ENCODE results near the gene SLC12A6. TPM values are rescaled to one million over a fixed set of nuclear protein-coding genes. Genes with fewer than 3 reads are reported as not detected.

SLC12A6 gene
- polyA plus RNA-seq, 1 donor from 2014 or later: 7.3 TPM

GRCh38 chr15:34284937-34285336, 52.6 kb downstream of the SLC12A6 start:
- Histone ChIP-seq H3K27ac (ENCODE audit: low read length) (peak overlapping the region; percentile 3), H3K36me3 (ENCODE audit: insufficient read depth, low read length) (no peaks in the 10 kb centered on the region), H4K20me1 (ENCODE audit: insufficient read depth) (no peaks in the 10 kb centered on the region), H2AFZ (ENCODE audit: low read depth, low read length) (no peak overlapping the region), H3K79me2 (replicated peaks; ENCODE audit: insufficient read depth, low read length) (no peaks in the 10 kb centered on the region), H3F3A (ENCODE audit: insufficient read depth, low read length, poor library complexity, severe bottlenecking) (no peaks in the 10 kb centered on the region), H3K4me3 (ENCODE audit: low read length) (no peak overlapping the region), H3K27me3 (ENCODE audit: insufficient read depth, low read depth, low read length) (no peaks in the 10 kb centered on the region), H3K9me3 (ENCODE audit: low read length) (no peaks in the 10 kb centered on the region), H3K9ac (ENCODE audit: low read length) (no peak overlapping the region), H3K4me2 (ENCODE audit: low read length) (no peak overlapping the region), H3K9me2 (ENCODE audit: insufficient read depth, low read length) (no peaks in the 10 kb centered on the region)
- TF ChIP-seq POLR2AphosphoS5 (IDR thresholded peaks at IDR 0.05) (no peak), EZH2 (IDR thresholded peaks at IDR 0.05; ENCODE audit: borderline replicate concordance, insufficient read depth, low read length, poor library complexity, severe bottlenecking) (no peak), RAD21 (conservative IDR thresholded peaks at IDR 0.05) (no peak), MXI1 (conservative IDR thresholded peaks at IDR 0.05; ENCODE audit: poor library complexity, severe bottlenecking) (no peak), CTCF (IDR thresholded peaks at IDR 0.05; ENCODE audit: poor library complexity, severe bottlenecking) (no peak), SMC3 (conservative IDR thresholded peaks at IDR 0.05; ENCODE audit: poor library complexity) (no peak), EP300 (conservative IDR thresholded peaks at IDR 0.05; ENCODE audit: poor library complexity, severe bottlenecking) (no peak), TAF1 (IDR thresholded peaks at IDR 0.05; ENCODE audit: low read depth) (no peak), REST (IDR thresholded peaks at IDR 0.05; ENCODE audit: borderline replicate concordance) (no peak)

GRCh38 chr15:34282384-34282783, 55.2 kb downstream of the SLC12A6 start:
- Histone ChIP-seq H3K79me2 (replicated peaks; ENCODE audit: insufficient read depth, low read length) (no peaks in the 10 kb centered on the region), H3K9me3 (ENCODE audit: low read length) (no peaks in the 10 kb centered on the region), H3K4me3 (ENCODE audit: low read length) (no peak overlapping the region), H3K9ac (ENCODE audit: low read length) (no peak overlapping the region), H3F3A (ENCODE audit: insufficient read depth, low read length, poor library complexity, severe bottlenecking) (no peaks in the 10 kb centered on the region), H3K36me3 (ENCODE audit: insufficient read depth, low read length) (no peaks in the 10 kb centered on the region), H3K27ac (ENCODE audit: low read length) (no peak overlapping the region), H4K20me1 (ENCODE audit: insufficient read depth) (no peaks in the 10 kb centered on the region), H3K27me3 (ENCODE audit: insufficient read depth, low read depth, low read length) (no peaks in the 10 kb centered on the region), H3K9me2 (ENCODE audit: insufficient read depth, low read length) (no peaks in the 10 kb centered on the region), H3K4me2 (ENCODE audit: low read length) (no peak overlapping the region), H2AFZ (ENCODE audit: low read depth, low read length) (no peak overlapping the region)
- TF ChIP-seq EP300 (conservative IDR thresholded peaks at IDR 0.05; ENCODE audit: poor library complexity, severe bottlenecking) (no peak), SMC3 (conservative IDR thresholded peaks at IDR 0.05; ENCODE audit: poor library complexity) (no peak), POLR2AphosphoS5 (IDR thresholded peaks at IDR 0.05) (no peak), RAD21 (conservative IDR thresholded peaks at IDR 0.05) (no peak), REST (IDR thresholded peaks at IDR 0.05; ENCODE audit: borderline replicate concordance) (no peak), TAF1 (IDR thresholded peaks at IDR 0.05; ENCODE audit: low read depth) (no peak), CTCF (IDR thresholded peaks at IDR 0.05; ENCODE audit: poor library complexity, severe bottlenecking) (no peak), MXI1 (conservative IDR thresholded peaks at IDR 0.05; ENCODE audit: poor library complexity, severe bottlenecking) (no peak), EZH2 (IDR thresholded peaks at IDR 0.05; ENCODE audit: borderline replicate concordance, insufficient read depth, low read length, poor library complexity, severe bottlenecking) (no peak)

Data from neural cell (in vitro differentiated cells).